Stimulated activated CD4-positive, alpha-beta T cell treated with anti-CD3 and anti-CD28 coated beads, TNF-alpha, amount 100 ng/mL, for 48 hours (primary cell): Measurements from ENCODE around the gene EML6.

Experiments
- DNase-seq, 3 donors: peaks; one replicate each; pipeline ENCODE4 v3.0.0-alpha.2; 2020; ENCODE audit warnings: low read depth in 3 of 3

The EML6 gene

DNA sequence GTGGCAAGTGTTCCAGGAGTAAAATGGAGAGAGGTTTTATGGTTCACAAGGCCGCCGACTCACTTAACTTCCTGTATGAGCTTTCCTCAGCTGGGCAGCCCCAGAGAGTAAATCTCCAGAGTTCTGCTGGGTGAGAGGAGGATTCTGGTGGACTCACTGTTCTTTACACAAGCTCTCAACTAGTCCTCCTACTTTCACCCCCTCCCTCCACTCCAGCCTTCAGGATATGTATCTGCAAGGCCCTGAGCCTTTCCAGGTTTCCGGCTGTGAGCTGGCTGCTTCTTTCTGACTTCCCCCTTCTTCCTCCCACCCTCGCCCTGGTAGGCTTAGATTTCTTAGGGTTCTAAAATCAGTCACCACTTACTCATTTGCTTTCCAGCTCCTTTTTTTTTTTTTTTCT lies 34.0 kb downstream of the EML6 start:
- DNase-seq: no peak

DNA sequence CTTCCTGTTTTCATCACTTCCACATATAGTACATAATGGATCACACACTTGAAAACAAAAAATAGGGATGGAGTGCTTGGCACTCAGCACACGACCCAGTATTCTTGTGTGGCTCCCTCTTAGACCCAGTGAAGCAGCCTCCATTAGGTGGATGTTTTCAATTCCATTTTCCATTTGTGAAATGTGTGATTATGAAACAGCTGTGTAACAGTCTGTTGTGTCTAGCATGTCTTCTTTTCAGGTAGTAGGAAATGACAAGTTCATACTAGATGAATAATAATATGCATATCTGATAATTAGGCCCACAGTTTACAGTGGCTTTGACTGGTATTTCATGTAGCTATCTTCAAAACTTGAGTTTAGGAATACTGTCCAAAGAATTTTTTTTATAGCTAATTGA lies 35.5 kb downstream of the EML6 start:
- no peak for DNase-seq

DNA sequence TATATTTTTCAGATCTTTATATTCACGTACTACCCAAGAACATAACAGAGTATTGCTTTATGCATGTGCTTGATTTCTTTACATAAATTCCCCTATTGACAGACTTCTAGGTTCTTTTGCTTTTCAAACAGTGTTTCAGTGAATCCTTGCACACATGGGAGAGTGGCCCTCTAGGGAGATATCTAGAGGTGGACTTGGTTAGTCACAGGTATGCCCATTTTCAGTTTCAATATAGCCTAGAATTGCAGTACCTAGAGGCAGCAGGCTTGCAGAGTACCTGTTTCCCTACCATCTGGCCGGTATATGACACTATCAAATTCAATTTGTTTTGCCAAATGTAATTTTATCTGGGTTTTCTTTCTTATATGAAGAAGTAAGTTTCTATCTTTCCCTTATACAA lies 36.8 kb downstream of the EML6 start:
- DNase-seq: no peak

DNA sequence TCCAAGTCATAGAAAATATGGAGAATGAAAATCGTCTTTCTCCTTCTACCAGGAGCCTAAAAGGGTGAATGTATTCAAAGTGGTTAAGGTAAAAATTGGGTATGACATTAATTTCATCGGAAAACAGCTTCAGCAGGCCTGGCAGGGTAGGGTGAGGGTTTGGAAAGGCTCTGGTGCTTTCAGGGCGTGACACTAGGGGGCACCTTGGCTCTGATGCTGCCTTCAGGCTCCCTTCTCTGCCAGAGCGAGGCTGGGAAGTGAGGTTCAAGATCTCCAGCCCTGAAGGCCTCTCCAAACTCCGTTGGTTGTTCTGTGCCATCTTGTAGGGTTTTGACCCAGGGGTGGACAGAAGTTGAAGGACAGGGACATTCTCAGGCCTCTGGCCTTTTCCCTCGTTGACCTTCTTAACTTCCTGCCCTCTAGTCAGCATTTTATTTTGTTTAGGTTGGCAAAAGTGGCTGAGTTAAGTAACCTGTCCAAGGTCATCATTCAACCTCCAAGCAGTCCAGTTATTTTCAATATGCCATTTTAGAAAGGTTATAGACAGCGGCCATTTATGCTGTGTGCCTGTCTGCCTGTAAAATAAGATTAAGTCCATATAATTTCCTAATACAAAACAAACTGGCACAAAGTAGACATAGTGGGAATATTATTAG lies 40.3 kb downstream of the EML6 start:
- DNase-seq: no peak

DNA sequence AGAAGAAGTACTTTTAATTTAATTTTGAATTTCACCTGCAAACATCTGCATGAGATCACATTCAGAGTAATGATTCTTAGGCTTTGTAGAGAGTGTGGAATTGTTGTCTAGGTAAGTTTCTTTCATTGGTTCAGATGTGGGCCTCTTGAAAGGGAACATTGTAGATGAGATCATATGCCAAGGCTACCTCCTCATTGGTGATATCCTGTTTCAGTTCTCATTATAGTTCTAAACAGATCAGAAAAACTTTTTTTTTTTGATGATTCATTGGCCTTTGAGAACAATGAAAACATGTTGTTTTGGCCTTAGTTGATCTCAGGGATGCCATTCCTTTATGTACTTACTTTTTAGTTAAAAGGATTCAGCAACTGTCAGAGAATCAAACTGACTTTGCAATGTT lies 44.5 kb downstream of the EML6 start:
- DNase-seq: no peak

DNA sequence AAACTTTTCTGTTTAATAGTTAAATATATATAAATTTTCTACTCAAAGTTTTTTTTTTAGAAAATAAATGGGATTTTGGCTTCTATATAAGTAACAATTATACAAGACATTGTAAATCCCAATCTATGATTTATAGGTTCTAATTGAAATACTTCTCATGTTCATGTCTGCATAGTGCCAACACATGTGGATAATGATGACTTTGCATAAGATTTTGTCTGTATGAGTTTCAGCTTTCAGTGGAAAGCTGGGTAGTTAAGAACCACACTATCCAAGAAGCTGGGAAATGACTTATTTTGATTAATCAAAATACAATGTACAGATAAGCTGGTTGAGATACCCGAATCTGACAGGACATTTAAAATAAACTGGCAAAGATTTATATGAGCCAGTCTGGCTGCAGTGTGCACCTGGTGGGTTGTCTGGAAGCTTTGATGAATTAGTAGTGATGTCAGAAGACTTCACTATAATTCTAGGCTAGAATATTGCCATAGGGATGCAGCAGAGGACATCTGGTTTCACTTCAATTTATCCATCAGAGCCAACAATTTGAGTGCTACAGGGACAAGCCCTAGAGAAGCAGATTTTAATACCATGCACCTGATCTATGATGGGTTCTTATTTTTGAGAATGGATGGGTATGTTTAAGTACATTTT lies 45.4 kb downstream of the EML6 start:
- DNase-seq: no peak

DNA sequence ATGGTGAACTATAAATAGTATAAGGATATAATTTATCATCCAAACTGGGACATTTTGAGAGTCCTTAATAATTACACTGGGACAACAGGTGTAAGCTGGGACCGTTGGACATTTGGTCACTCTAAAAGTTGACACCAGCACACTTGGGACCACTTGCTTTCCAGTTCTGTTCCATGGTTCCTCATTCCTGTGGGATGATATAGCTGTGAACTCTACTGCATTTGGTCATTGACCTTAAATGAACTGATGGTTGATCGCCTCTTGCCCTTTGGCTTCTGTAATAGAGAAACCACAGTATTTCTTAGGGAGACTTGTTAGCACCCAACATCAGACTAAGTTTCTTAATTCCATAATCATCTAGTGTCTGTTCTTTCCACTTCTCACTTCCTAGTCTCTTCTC lies 46.7 kb downstream of the EML6 start:
- no peak for DNase-seq

DNA sequence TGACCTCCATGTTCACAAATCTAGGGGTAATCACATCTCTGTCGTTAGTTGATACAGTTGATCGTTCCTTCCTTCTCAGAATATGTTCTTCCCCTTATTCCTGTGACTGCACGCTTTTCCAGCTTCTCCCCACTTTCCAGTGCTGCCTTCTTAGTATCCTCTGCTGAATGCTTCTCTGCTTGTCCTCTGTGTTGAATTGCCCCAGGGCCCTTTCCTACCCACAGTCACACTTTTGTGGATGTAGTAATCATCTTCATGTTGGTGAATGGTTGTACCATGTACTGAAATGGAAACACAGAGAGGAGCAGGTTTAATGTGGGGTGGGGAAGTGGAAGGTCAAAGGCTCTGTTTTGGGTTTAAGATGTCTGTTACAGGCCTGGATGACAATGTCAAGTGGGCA lies 47.2 kb downstream of the EML6 start:
- DNase-seq: no peak

DNA sequence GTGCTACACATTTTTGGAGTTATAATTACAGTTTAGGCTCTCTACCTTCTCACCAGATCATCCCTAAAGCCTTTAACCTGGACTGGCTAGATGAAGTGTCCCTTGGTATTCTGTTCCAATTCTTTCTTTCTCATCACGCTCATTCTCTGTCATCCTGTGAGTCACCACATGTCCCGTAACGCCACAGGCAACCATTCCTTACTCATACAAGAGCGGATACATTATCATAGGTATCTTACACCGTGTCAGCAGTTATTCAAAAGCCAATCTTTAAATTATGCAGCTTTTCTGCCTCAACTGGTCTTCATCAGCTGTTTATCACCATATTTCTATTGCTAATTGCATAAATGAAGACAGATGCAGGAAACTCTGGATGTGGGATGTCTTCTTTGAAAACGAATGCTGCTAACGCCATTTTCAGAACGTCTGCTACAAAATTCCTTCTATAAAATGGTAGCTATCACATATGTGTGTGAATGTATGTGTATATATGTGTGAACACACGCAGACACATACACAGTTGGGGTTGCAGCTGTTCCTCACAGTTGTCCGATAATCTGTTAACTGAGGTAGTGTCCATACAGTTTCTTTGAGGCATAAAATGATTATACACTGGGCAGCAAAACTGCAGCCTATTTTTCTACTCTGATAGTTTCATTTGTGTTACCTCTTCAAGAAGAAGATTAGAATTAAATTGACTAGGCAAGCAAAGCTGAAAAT lies 47.9 kb downstream of the EML6 start:
- no peak for DNase-seq

DNA sequence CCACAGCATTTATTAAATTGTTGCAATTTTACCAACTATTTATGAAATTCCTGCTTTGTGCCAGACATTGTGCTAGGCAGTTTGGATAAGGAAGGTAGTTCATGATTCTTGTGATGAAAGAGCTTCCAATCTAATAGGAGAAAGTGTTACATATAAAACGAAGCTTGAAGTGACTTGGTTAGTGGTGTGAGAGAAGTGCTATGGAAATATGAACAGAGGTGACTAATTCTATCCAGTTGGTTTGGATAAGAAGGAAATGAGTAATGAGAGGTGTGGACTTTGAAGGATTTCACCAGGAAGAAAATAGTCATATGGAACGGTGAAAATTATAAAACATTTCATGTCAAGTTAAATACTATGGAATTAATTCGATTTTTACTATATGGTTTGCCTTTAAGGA lies 48.6 kb downstream of the EML6 start:
- no peak for DNase-seq

DNA sequence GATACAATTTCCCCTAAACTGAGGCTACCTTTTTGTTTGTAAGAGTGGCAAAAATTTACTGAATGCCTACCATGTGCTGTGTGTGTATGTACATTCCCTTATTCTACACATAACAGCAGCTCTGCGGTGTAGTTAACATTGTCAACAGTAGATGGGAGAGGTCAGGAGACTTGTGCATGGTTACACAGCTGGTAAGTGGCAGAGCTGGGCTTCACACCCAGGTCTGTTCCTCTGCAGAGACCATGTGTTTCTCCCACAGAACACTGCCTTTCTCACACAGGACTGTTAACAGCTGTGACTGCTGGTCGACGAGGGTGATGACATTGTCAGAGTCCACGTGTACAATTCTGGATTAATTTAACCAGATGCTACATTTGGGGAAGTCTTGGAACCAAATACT lies 49.1 kb downstream of the EML6 start:
- DNase-seq: no peak

DNA sequence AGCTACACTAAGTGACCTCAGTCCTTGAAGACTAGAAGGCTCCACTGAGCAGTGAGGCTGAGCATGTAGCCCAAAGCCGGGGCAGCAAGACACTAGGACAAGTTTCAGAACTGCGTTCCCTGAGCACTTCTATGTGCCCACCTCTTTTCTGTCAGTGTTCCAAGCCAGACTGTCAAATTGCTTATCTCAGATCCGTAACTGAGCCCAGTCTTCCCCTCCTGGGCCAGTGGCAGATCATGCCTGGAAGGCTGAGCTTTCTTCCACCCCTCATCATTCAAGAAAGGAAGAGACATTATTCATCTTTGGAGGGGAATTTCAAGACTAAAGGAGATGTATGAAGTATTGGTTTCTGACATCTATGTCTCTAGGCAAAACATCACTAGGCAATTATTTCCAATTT lies 49.8 kb downstream of the EML6 start:
- no peak for DNase-seq

DNA sequence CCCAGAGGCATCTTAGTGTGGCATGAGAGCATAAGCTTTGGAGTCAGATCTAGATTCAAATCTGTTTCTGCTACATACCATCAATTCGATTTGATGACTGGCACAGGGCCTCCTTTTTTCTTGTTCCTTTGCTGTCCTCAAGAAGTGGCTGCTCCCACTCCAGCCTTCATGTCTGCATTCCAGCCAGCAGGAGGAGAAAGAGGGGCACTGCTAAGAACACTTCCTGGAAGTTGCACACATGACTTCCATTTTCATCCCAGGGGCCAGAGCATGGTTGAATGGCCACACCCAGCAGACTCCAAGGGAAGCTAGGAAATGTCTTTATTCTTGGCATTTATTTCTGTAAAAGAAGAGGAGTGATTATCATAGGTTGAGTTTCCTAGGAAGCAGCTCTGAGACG lies 50.4 kb downstream of the EML6 start:
- DNase-seq: no peak

DNA sequence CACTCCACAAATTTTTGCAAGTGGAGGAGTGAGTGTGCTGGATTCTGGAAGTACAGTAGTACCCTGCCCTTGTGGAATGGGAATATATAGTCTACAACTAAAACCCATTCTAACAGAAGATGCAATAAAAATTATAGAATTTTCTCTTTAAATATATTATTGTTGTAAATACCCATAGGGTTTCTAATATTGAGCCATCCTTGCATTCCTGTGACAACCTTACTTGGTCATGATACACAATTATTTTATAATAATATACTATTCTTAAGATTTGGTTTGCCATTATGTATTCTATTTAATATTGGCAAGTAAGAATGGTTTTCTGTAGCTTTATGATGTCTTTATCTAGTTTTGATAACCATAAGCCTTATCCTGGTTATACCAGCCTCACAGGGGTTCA lies 52.2 kb downstream of the EML6 start:
- DNase-seq: no peak

DNA sequence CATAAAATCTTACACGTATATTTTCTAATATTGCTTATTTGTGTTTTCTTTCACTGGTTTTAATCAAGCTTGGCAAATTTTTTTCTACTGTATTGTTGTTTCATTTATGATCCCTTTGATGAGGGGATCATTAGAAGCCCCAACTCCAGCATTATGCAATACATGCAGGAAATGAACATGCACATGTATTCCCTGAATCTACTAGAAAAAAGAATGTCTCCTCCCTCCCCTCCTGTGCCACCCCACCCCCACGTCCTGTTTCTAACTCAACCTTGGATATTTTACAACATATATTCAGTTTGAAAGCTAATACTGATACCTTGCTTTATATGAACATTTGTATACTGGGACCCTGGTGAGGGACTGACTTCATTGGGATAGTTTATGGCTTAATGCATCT lies 53.0 kb downstream of the EML6 start:
- no peak for DNase-seq

DNA sequence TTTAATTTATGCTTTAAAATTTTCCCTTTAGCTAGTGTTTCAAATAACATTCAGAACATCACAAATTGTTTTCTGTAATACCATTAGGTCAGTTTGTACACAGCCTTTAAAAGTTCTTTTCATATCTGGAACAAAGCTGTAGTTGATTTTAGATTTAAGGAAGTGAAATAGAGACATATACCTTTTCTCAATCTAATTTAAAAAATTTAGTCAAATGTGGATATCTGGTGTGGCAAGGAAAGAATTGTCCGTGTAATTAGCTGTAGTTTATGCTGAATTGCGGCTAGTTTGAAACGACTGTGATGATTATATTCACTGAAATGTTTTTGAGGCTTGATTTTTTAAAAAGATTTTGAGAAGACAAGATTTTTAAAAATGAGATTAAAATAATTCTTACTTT lies 59.9 kb downstream of the EML6 start:
- DNase-seq: no peak

DNA sequence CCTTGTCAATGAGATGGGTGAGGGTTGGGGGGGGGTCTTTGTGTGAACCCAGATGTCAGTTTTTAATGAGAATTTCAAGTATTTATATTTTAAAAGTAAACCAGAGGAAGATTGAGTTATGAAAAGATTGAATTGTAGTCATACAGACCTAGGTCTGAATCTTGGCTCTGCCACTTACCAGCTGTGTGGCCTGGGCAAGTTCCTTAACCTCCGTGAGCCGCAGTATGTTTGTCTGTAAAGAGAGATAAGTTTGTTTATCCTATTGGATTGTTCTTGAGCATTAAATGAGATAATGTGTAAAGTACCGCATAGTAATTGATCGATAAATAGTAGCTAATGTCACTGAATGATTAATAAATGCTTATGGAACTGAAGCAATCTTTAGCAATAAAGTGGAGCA lies 63.8 kb downstream of the EML6 start:
- DNase-seq: no peak

DNA sequence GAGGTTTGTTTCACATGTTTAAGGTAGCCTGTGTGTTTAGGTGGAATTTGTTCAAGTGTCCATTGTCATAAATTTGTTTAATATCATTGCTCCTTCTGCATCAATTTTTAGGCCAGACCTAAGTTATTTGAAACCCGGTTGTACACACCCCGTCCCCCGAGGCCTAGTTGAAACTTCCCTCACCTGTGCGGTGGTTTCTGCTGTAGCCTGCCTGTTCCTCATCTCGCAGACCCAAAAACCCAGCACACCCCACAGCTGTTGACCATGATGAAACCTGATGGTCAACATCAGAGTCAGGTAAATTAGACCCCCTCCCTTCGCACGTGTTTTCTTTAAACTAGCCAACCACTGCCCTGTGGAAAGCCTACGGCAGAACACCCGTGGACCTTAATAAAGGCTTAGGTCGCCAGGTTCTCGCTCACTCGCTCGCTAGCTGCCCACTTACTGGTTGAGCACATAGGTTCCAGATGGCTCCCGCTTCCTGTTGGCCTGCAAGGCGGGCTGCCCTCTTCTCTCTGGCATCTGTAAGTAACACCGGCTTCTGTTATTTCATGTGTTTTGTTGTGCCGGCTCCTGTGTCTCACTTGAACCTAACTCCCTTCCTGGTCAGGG lies 64.4 kb downstream of the EML6 start:
- DNase-seq: no peak

DNA sequence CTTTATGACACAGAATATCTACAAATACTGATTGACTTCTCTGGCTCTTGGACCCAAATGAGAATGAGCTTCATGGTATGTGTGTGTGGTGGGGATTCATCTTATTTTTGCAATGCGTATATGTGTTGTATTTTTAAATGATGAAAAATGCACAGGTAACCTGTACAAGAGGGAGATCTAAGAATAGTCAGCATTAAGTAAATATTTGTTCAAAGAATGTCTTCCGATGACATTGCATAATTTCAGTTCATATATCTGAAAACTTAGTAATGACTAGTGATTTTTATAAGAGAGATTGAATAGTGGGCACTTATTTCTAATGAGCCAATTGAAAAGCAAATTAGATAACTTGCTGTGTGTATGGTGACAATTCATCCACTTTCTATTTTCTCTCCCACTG lies 66.4 kb downstream of the EML6 start:
- no peak for DNase-seq

DNA sequence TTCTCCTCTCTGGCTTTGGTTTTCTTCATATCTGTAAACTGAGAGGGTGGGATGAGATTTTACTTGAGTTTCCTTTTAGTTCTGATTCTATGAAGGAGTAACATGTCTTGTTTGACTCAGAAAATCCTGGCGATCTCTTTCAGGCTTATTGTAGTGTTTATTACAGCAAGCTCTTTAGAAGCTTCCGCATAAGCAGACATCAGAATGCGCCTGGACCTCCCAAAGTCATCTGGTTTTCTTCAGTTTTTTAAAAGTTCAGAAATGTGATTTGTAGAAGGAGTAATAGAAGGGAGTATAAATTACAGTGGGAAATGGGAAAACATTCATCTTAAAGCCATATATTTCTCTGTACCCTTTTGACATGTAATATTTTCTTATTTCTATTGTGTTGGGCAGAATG lies 68.4 kb downstream of the EML6 start:
- DNase-seq: no peak

DNA sequence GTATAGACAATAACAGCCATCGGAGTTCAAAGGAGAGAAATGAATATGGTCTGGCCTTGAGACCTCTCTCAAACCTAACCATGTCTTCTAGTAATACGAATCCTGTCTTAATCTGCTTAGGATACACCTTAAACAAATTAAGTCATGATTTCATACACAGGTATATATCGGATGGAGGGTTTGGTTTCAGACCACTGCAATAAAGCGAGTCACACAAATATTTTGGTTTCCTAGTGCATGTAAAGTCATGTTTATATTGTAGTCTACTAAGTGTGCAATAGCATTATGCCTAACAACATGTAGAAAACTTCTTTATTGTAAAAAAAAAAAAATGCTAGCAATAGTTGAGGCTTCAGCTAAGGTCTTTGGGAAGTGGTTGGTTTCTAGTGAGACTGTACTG lies 73.8 kb downstream of the EML6 start:
- DNase-seq: no peak

DNA sequence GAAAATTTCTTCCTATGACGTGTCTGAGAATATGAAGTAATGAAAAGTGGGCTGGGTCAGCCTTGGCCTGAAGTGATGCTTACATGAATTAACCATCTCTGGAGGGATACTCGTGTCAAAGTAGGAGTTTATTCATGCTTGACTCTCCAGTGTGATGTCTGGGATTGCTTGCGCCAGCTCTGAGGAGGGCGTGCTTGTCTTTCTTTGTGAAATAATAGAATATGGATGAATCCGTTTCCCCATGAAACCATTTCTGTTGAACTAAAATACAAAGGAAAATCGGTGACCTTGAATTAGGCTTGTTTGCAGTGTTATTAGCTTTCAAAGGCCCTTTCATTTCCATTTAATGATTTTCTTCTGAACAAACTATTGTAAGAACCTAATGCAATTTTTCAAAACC lies 77.9 kb downstream of the EML6 start:
- no peak for DNase-seq
